Kidney (tissue), 14 donors: Measurements from ENCODE around the gene RRAS2. TPM values are rescaled to one million over a fixed set of nuclear protein-coding genes. Genes with fewer than 3 reads are reported as not detected.

ENCODE experiments used
- DNase-seq, 5 donors: peaks; one replicate each; pipeline ENCODE4 v3.0.0-alpha.2; 2013 to 2020
- FAIRE-seq: peaks from 2 replicates; lab custom pipeline; 2012; peaks lifted over from hg19 to GRCh38; lab: Jason Lieb, UNC
- H3K27ac ChIP-seq, 2 donors: one replicate each; pipeline ENCODE4 v1.7.0; 2013; ENCODE audit warnings: low read depth in 2 of 2, low read length in 2 of 2, inconsistent platforms in 1 of 2
- H3K27me3 ChIP-seq: one replicate; pipeline ENCODE4 v1.7.1; 2013; ENCODE audit warnings: low read length, inconsistent platforms; ENCODE audit not compliant: control insufficient read depth, insufficient read depth
- H3K36me3 ChIP-seq, 3 donors: one replicate each; pipeline versions ENCODE4 v1.7.0 to v1.7.1; 2013; ENCODE audit warnings: low read length in 3 of 3, control low read depth in 1 of 3, inconsistent platforms in 1 of 3; ENCODE audit not compliant: insufficient read depth in 3 of 3, control insufficient read depth in 2 of 3
- H3K4me1 ChIP-seq, 3 donors: one replicate each; pipeline versions ENCODE4 v1.7.0 to v1.7.1; 2013; ENCODE audit warnings: low read length in 3 of 3, inconsistent platforms in 1 of 3, low read depth in 1 of 3; ENCODE audit not compliant: control insufficient read depth in 2 of 3, insufficient read depth in 2 of 3
- H3K4me3 ChIP-seq, 3 donors: one replicate each; pipeline versions ENCODE4 v1.7.0 to v1.8.1; 2013; ENCODE audit warnings: low read length in 3 of 3, control low read depth in 1 of 3, inconsistent platforms in 1 of 3
- H3K9ac ChIP-seq, 3 donors: one replicate each; pipeline versions ENCODE4 v1.7.0 to v1.7.1; 2013; ENCODE audit warnings: low read length in 3 of 3, control low read depth in 1 of 3, inconsistent platforms in 1 of 3
- H3K9me3 ChIP-seq, 3 donors: one replicate each; pipeline versions ENCODE4 v1.7.0 to v1.7.1; 2013; ENCODE audit warnings: low read length in 3 of 3, control low read depth in 1 of 3, inconsistent platforms in 1 of 3; ENCODE audit not compliant: control insufficient read depth in 2 of 3, insufficient read depth in 1 of 3
- intact Hi-C: fragments of 100-400 bp; cut with DNase I; formaldehyde crosslinking; loops from one replicate; pipeline ENCODE4 v1.11.1; 2022
- polyA plus RNA-seq: library from polyadenylated mRNA; stranded (reverse); fragments of 350-450 nt; fragmentation: Illumina TruSeq; extraction: RNeasy Lipid Tissue Mini Kit (QIAGEN cat#74804); gene quantifications from one replicate; pipeline ENCODE4 v1.2.3, GENCODE V29; 2014; ENCODE audit warnings: low read depth, low replicate concordance; ENCODE audit not compliant: insufficient read depth
- total RNA-seq: library from RNA; stranded (reverse); fragmentation: NEBNext Ultra II Directional; extraction: Animal tissue kit (Norgen Biotek cat#: 25700); gene quantifications from one replicate; pipeline ENCODE4 v1.2.1, GENCODE V29; 2021
- TF ChIP-seq, protein P1 (sequence below): IDR thresholded peaks from 3 replicates; pipeline ENCODE4 v1.5.1; 2012; ENCODE audit warnings: mild to moderate bottlenecking, moderate library complexity, borderline replicate concordance; ENCODE audit not compliant: insufficient read depth; ENCODE audit errors: extremely low read depth
- donor health status: control.
- donor health status: control.
- donor health status: control.
- donor health status: control.
- donor health status: control.
- donor health status: DM: yes; HTN: yes; CAD: no.
- donor health status: Normal renal cell carcinoma (clear cell type).

The RRAS2 gene
- total and polyA plus RNA-seq, 2 donors from 2014 or later: 23.3 to 33.2 TPM

DNA sequence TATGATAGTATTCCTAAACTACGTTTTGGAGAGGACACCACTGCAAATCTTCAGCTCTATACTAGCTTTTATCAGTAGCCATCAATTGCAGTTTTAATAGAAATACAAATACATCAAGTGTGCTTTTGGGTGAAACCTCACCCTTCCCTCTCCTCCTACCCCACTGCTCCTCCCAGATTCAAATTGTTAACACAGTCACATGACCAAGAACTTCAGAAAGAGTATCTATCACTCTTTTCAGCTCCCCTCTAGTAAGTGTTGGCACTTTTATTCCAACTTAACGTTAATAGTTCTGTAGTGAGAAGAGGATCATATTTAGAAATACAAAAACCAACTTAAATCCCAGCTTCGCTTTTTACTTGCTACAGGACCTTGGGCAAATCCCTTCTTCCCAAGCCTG, 17.0 kb downstream of the RRAS2 start:
- Histone ChIP-seq H3K9me3 (peaks cover 0 to 3% (median 0%) of the 10 kb centered on the region in 3 donors), H3K4me3 (no peak overlapping the region), H3K4me1 (peaks cover 0 to 10% (median 0%) of the 10 kb centered on the region in 3 donors), H3K27ac (no peak overlapping the region), H3K36me3 (no peaks in the 10 kb centered on the region), H3K9ac (no peak overlapping the region), H3K27me3 (no peaks in the 10 kb centered on the region)
- intact Hi-C loops: no loop called here
- TF ChIP-seq, protein P1, sequence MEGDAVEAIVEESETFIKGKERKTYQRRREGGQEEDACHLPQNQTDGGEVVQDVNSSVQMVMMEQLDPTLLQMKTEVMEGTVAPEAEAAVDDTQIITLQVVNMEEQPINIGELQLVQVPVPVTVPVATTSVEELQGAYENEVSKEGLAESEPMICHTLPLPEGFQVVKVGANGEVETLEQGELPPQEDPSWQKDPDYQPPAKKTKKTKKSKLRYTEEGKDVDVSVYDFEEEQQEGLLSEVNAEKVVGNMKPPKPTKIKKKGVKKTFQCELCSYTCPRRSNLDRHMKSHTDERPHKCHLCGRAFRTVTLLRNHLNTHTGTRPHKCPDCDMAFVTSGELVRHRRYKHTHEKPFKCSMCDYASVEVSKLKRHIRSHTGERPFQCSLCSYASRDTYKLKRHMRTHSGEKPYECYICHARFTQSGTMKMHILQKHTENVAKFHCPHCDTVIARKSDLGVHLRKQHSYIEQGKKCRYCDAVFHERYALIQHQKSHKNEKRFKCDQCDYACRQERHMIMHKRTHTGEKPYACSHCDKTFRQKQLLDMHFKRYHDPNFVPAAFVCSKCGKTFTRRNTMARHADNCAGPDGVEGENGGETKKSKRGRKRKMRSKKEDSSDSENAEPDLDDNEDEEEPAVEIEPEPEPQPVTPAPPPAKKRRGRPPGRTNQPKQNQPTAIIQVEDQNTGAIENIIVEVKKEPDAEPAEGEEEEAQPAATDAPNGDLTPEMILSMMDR: no peak
- DNase-seq: no peak
- no peak for FAIRE-seq

DNA sequence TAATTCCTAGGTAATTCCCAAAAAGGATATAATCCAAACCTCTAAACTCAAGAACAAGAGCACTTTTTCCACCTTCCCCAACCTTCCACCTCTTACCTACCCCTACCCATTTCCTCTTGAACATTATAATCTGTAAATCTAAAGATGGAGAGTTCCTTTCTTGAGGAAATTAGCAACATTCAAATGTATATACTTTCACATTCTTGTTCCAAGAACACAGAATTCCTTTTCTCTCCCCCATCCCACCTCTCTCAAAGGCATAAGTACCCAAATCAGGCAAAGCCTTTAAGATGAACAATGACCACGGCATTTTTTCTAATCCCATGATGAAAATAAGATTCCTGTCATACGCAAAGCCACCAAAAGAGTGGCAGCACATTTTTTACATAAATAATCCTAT, 18.3 kb downstream of the RRAS2 start:
- no peak for DNase-seq
- no peak for FAIRE-seq
- no peaks in the 10 kb centered on the region for H3K27me3 ChIP-seq
- intact Hi-C loops: no loop called here
- H3K4me1 ChIP-seq: peaks cover 0 to 8% (median 0%) of the 10 kb centered on the region in 3 donors
- no peak overlapping the region for H3K9ac ChIP-seq
- H3K36me3 ChIP-seq: no peaks in the 10 kb centered on the region
- H3K9me3 ChIP-seq: peaks cover 0 to 10% (median 0%) of the 10 kb centered on the region in 3 donors
- TF ChIP-seq, protein P1: no peak
- H3K27ac ChIP-seq: no peak overlapping the region
- H3K4me3 ChIP-seq: no peak overlapping the region

DNA sequence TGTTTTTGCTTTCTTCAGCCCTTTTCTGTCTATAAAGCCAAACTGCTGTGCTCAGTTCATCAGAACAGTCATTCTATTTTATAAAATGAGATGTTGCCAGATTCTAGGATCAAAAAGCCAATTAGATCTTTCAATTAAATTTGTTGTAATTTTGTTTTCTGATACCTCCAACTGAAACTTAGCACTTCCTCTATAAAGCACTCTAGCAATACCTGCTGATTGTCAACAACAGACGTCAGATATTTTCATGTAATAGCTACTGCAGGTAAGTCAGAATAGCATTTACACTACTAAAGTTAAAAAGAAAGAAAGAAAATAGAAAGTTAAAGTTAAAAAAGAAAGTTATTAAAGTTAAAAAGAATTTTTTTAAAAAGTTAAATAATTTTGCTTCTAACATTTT, 19.6 kb downstream of the RRAS2 start:
- Histone ChIP-seq H3K27ac (no peak overlapping the region), H3K9me3 (peaks cover 0 to 10% (median 0%) of the 10 kb centered on the region in 3 donors), H3K4me1 (peaks cover 0 to 7% (median 0%) of the 10 kb centered on the region in 3 donors), H3K36me3 (no peaks in the 10 kb centered on the region), H3K9ac (no peak overlapping the region), H3K27me3 (no peaks in the 10 kb centered on the region), H3K4me3 (no peak overlapping the region)
- TF ChIP-seq, protein P1: no peak
- FAIRE-seq: peak; percentile 91
- intact Hi-C loops: no loop called here
- no peak for DNase-seq
